IMR-90 (cell line): Measurements from ENCODE around the gene KCNIP1. TPM values are rescaled to one million over a fixed set of nuclear protein-coding genes. Genes with fewer than 3 reads are reported as not detected.

Experiments
- ATAC-seq: fragments of 200-7000 bp; cut with Tn5 transposase; 2 replicates; pipeline ENCODE4 v1.9.1; 2020; ENCODE audit warnings: low read depth, mild to moderate bottlenecking, moderate library complexity
- BruUV-seq: library from RNA; stranded (reverse); fragments of 400-500 nt; replicated peaks from 2 replicates; lab custom pipeline; 2021; lab: Mats Ljungman, UMichigan
- CTCF ChIA-PET: fragments of 300-600 bp; formaldehyde crosslinking; extraction: SDS; loops from one replicate; lab custom pipeline; 2021; ENCODE audit warnings: antibody characterized with exemption; lab: Yijun Ruan, JAX
- POLR2A ChIA-PET: fragments of 300-600 bp; sonication (Branson Sonifier 250); formaldehyde crosslinking; loops from one replicate; lab custom pipeline; 2022; ENCODE audit warnings: antibody characterized with exemption; ENCODE audit not compliant: unreplicated experiment; lab: Charles Lee
- DNase-seq: peaks from one replicate; pipeline ENCODE4 v3.0.0; 2013
- H2AFZ ChIP-seq: replicated peaks from 2 replicates; pipeline ENCODE3; 2013; ENCODE audit warnings: low read length, mild to moderate bottlenecking; ENCODE audit not compliant: poor library complexity
- H2AK5ac ChIP-seq: 2 replicates; pipeline ENCODE4 v1.6.1; 2013; ENCODE audit warnings: low read depth, low read length, inconsistent platforms
- H2AK9ac ChIP-seq: replicated peaks from 2 replicates; pipeline ENCODE3; 2013; ENCODE audit warnings: mild to moderate bottlenecking, low read depth, low read length, moderate library complexity; ENCODE audit not compliant: poor library complexity
- H2BK120ac ChIP-seq: 2 replicates; pipeline ENCODE4 v1.6.1; 2013; ENCODE audit warnings: low read depth, low read length, inconsistent platforms
- H2BK15ac ChIP-seq: 3 replicates; pipeline ENCODE4 v1.6.1; 2013; ENCODE audit warnings: low read depth, low read length, inconsistent platforms
- H2BK20ac ChIP-seq: 2 replicates; pipeline ENCODE4 v1.6.1; 2013; ENCODE audit warnings: low read depth, mild to moderate bottlenecking, inconsistent platforms, low read length, moderate library complexity
- H2BK5ac ChIP-seq: 2 replicates; pipeline ENCODE4 v1.6.1; 2013; ENCODE audit warnings: mild to moderate bottlenecking, low read depth, low read length, inconsistent platforms; ENCODE audit not compliant: poor library complexity, severe bottlenecking
- H3K14ac ChIP-seq: replicated peaks from 2 replicates; pipeline ENCODE4 v1.6.1; 2013; ENCODE audit warnings: low read depth, low read length, inconsistent platforms
- H3K18ac ChIP-seq: 2 replicates; pipeline ENCODE4 v1.6.1; 2013; ENCODE audit warnings: low read depth, low read length, control low read depth
- H3K23ac ChIP-seq: 2 replicates; pipeline ENCODE4 v1.6.1; 2013; ENCODE audit warnings: low read depth, low read length, inconsistent platforms
- H3K27ac ChIP-seq: 2 replicates; pipeline ENCODE4 v1.5.1; 2013; ENCODE audit warnings: mild to moderate bottlenecking, control low read depth, low read length; ENCODE audit not compliant: insufficient read depth
- H3K27me3 ChIP-seq: 2 replicates; pipeline ENCODE4 v1.6.1; 2013; ENCODE audit warnings: low read length; ENCODE audit not compliant: control insufficient read depth, insufficient read depth
- H3K36me3 ChIP-seq: 2 replicates; pipeline ENCODE4 v1.6.1; 2013; ENCODE audit warnings: low read length, mixed read lengths; ENCODE audit not compliant: control insufficient read depth, insufficient read depth
- H3K4ac ChIP-seq: 2 replicates; pipeline ENCODE4 v1.6.1; 2013; ENCODE audit warnings: low read depth, low read length, inconsistent platforms
- H3K4me1 ChIP-seq: 2 replicates; pipeline ENCODE4 v1.6.1; 2013; ENCODE audit warnings: low read length, mixed read lengths; ENCODE audit not compliant: control insufficient read depth, insufficient read depth
- H3K4me2 ChIP-seq: 2 replicates; pipeline ENCODE4 v1.6.1; 2013; ENCODE audit warnings: low read depth, mild to moderate bottlenecking, control low read depth, low read length, moderate library complexity
- H3K4me3 ChIP-seq: 2 replicates; pipeline ENCODE4 v1.5.1; 2013; ENCODE audit warnings: low read depth, mild to moderate bottlenecking, control low read depth, low read length, moderate library complexity; ENCODE audit not compliant: insufficient read depth
- H3K56ac ChIP-seq: 2 replicates; pipeline ENCODE4 v1.6.1; 2013; ENCODE audit warnings: low read length, inconsistent platforms; ENCODE audit not compliant: insufficient read depth; ENCODE audit errors: extremely low read depth
- H3K79me1 ChIP-seq, 2 experiments: 2 replicates each; pipeline ENCODE4 v1.6.1; 2013; ENCODE audit warnings: low read length in 2 of 2, inconsistent platforms in 1 of 2, low read depth in 1 of 2
- H3K9ac ChIP-seq: 2 replicates; pipeline ENCODE4 v1.6.1; 2013; ENCODE audit warnings: low read depth, low read length, control low read depth
- H3K9me1 ChIP-seq: 2 replicates; pipeline ENCODE4 v1.6.1; 2013; ENCODE audit warnings: low read length, inconsistent platforms; ENCODE audit not compliant: insufficient read depth
- H3K9me3 ChIP-seq: 2 replicates; pipeline ENCODE4 v1.6.1; 2013; ENCODE audit warnings: low read length; ENCODE audit not compliant: control insufficient read depth, insufficient read depth
- H4K20me1 ChIP-seq: 2 replicates; pipeline ENCODE4 v1.6.1; 2013; ENCODE audit warnings: low read length, inconsistent platforms; ENCODE audit not compliant: insufficient read depth
- H4K5ac ChIP-seq: 2 replicates; pipeline ENCODE4 v1.6.1; 2013; ENCODE audit warnings: mild to moderate bottlenecking, low read depth, low read length, control low read depth
- H4K8ac ChIP-seq, 2 experiments: 2 replicates each; pipeline ENCODE4 v1.6.1; 2013; ENCODE audit warnings: low read depth in 2 of 2, low read length in 2 of 2, control low read depth in 1 of 2, inconsistent platforms in 1 of 2
- H4K91ac ChIP-seq: 2 replicates; pipeline ENCODE4 v1.6.1; 2013; ENCODE audit warnings: low read depth, low read length, inconsistent platforms; ENCODE audit not compliant: insufficient read depth
- CEBPB ChIP-seq: IDR thresholded peaks from 2 replicates; pipeline ENCODE4 v1.6.1; 2012; ENCODE audit warnings: low read depth, low read length, improper control_type of control experiment
- CHD1 ChIP-seq: IDR thresholded peaks from 2 replicates; pipeline ENCODE4 v1.6.1; 2012; ENCODE audit warnings: low read depth, low read length, improper control_type of control experiment
- CTCF ChIP-seq: conservative IDR thresholded peaks from 2 replicates; pipeline ENCODE4 v1.5.1; 2012; ENCODE audit warnings: mild to moderate bottlenecking, low read depth, low read length, improper control_type of control experiment
- ELK1 ChIP-seq: fragments of 150-350 bp; IDR thresholded peaks from 2 replicates; pipeline ENCODE4 v1.6.1; 2016; ENCODE audit warnings: low read depth, mild to moderate bottlenecking, low read length, moderate library complexity, borderline replicate concordance
- FOS ChIP-seq: fragments of 150-350 bp; IDR thresholded peaks from 2 replicates; pipeline ENCODE4 v1.6.1; 2016; ENCODE audit warnings: low read depth, low read length
- MXI1 ChIP-seq: IDR thresholded peaks from 2 replicates; pipeline ENCODE4 v1.6.1; 2012; ENCODE audit warnings: low read depth, mild to moderate bottlenecking, low read length, moderate library complexity, borderline replicate concordance
- NFE2L2 ChIP-seq: fragments of 150-350 bp; IDR thresholded peaks from 2 replicates; pipeline ENCODE4 v1.6.1; 2016; ENCODE audit warnings: low read depth, mild to moderate bottlenecking, low read length
- POLR2A ChIP-seq: IDR thresholded peaks from 2 replicates; pipeline ENCODE4 v1.6.1; 2012; ENCODE audit warnings: mild to moderate bottlenecking, low read depth, low read length
- RAD21 ChIP-seq: IDR thresholded peaks from 2 replicates; pipeline ENCODE4 v1.6.1; 2012; ENCODE audit warnings: low read length, improper control_type of control experiment
- RCOR1 ChIP-seq: IDR thresholded peaks from 2 replicates; pipeline ENCODE4 v1.6.1; 2012; ENCODE audit warnings: mild to moderate bottlenecking, low read length, improper control_type of control experiment; ENCODE audit not compliant: insufficient replicate concordance
- USF2 ChIP-seq: fragments of 150-350 bp; IDR thresholded peaks from 2 replicates; pipeline ENCODE4 v1.6.1; 2017; ENCODE audit warnings: mild to moderate bottlenecking, antibody characterized with exemption, low read length, low read depth
- WGBS, 2 experiments: methylation state at CpG; one replicate each; pipeline versions ENCODE4 v1.1.5 to v1.1.7; 2013; ENCODE audit warnings: missing lambda C conversion rate in 2 of 2; ENCODE audit not compliant: insufficient read length in 1 of 2; ENCODE audit errors: extremely low coverage in 2 of 2; 5-methylcytosine and 5-hydroxymethylcytosine counted together
- dilution Hi-C: fragments of 300-500 bp; cut with HindIII; formaldehyde crosslinking; loops from one replicate; pipeline ENCODE4 v1.14.3; 2018; ENCODE audit warnings: low sequenced_read_pairs; ENCODE audit not compliant: unreplicated experiment
- in situ Hi-C: fragments of 300-500 bp; cut with MboI; formaldehyde crosslinking; loops from 3 replicates; pipeline ENCODE4 v1.14.3; 2019; ENCODE audit warnings: low sequenced_read_pairs, inconsistent platforms, mixed read lengths
- intact Hi-C: fragments of 100-400 bp; cut with micrococcal nuclease; formaldehyde crosslinking; loops from 2 replicates; pipeline ENCODE4 v1.10.0; 2022
- polyA plus RNA-seq, 3 experiments: library from polyadenylated mRNA; depleted of rRNA; stranded (reverse); fragments of >200 nt; gene quantifications; 2 replicates each; pipeline ENCODE4 v1.2.3, GENCODE V29; 2012; ENCODE audit warnings: low replicate concordance in 1 of 3
- total RNA-seq: library from RNA; depleted of rRNA; stranded (reverse); fragments of >200 nt; gene quantifications from 2 replicates; pipeline ENCODE4 v1.2.3, GENCODE V29; 2012

Gene KCNIP1
- total and polyA plus RNA-seq, 2 of the 4 experiments (the other 2 are of a cell fraction) = not detected

- Histone ChIP-seq H2BK5ac (no peak overlapping the region), H4K20me1 (no peaks in the 10 kb centered on the region), H3K9me3 (no peaks in the 10 kb centered on the region), H3K14ac (no peak overlapping the region), H3K9ac (no peak overlapping the region), H2AK5ac (no peak overlapping the region), H3K79me1 (no peaks in the 10 kb centered on the region), H2AK9ac (no peak overlapping the region), H3K4me1 (no peaks in the 10 kb centered on the region), H3K4me2 (no peak overlapping the region), H4K91ac (no peak overlapping the region), H3K56ac (no peak overlapping the region), H3K27me3 (peaks cover 2% of the 10 kb centered on the region; the same call in 1 of the 2 replicates), H2AFZ (no peak overlapping the region), H2BK15ac (no peak overlapping the region), H2BK120ac (no peak overlapping the region), H3K9me1 (no peaks in the 10 kb centered on the region), H3K4ac (no peak overlapping the region), H2BK20ac (no peak overlapping the region), H4K8ac (no peak overlapping the region), H4K5ac (no peak overlapping the region), H3K23ac (no peak overlapping the region), H3K18ac (no peak overlapping the region), H3K36me3 (no peaks in the 10 kb centered on the region), H3K4me3 (no peak overlapping the region), H3K27ac (no peak overlapping the region)
- ATAC-seq (no peak), DNase-seq (no peak)
- BruUV-seq = no TSS peak
- WGBS, 2 experiments = no CpG with 5 or more reads among the region's 1 CpG
- POLR2A ChIA-PET = no interaction called here
- in situ Hi-C loops (no loop called here), dilution Hi-C loops (no loop called here), intact Hi-C loops (no loop called here)
- CTCF ChIA-PET = interaction anchor here (0.8 kb wide), 1 partner anchor 14 kb away, joined by 3 read pairs; no protein-coding TSS in a partner anchor
- TF ChIP-seq POLR2A (no peak), CEBPB (no peak), USF2 (no peak), RAD21 (no peak), NFE2L2 (no peak), ELK1 (no peak), RCOR1 (no peak), CHD1 (no peak), CTCF (no peak), FOS (no peak), MXI1 (no peak)
Observed at GRCh38 chr5:170731052-170731451, 227.2 kb downstream of the KCNIP1 start.
